Central memory CD4-positive, alpha-beta T cell (primary cell): Measurements from ENCODE around the gene SLC25A48.

ENCODE experiments used
- DNase-seq: peaks from one replicate; pipeline ENCODE4 v3.0.0; 2022

The SLC25A48 gene

DNA sequence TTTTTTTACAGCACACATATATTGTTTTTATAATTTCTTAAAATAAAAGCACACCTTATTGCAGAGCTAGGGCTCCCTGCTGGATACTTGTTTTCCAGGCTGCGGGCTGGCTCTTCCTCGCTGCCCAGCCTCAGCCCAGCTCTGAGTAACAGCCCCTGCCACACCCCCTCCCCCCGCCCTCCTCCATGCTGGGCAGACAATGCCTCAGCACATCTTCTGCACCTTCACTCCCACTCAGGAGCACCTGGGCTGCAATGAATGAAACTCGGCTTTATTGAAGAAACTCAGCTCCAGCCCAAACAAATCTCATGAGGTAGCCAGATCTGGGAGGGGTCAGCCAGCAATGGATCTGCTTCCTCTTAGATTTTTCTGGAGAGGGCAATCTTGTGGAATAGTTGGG lies 51.7 kb downstream of the SLC25A48 start:
- no peak for DNase-seq

DNA sequence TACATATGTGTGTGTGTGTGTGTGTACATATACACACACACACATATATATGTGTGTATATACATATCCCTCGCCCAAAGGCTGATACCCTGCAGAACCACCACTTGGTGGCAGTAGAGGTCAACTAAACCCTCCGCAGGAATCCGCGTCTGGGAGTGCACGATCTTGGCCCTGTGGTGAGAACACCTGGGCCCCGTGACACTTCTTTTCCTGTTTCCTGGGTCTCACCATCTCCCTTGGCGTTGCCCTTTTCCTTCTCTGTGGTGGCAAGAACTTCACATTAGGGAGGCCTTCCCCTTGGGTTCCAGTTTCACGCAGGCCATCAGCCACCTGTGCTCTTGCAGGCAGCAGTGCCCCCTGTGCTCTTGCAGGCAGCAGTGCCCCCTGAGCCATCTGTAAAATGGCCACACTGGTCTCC lies 53.0 kb downstream of the SLC25A48 start:
- DNase-seq, result peak; percentile 49

DNA sequence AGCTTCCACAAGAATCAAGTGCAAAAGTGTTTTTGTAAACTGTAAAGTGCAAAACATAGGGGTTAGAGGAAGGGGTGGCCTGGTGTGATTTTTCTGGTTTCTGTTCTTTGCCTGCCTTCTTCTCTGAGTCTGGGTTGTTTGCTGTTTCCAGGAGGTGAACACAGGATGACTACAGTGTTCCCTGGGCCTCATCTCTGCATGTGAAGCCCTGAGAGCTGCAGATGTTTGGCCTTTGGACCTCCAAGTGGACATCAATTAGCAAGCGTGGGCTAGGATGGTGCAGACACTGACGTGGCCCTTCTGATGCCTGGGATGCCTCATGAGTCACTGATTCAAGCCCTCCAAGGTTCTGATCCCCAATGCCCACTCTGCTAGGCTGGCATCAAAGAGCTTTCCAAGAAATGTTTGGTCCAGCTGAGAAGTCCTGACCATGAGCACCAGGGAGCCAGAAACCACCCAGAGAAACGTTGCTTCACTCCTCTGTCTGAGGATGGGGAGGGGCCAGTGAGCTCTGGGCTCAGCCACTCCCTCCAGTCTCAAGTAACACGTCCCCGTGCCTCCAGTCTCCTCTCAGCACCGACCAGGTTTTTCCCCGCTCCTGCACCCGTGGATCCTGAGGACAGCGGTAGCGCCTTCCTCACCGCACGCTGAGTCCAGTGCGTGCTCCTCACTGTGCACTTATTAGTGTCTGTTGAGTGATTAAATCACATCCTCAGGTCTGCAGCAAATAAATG lies 53.6 kb downstream of the SLC25A48 start:
- no peak for DNase-seq

DNA sequence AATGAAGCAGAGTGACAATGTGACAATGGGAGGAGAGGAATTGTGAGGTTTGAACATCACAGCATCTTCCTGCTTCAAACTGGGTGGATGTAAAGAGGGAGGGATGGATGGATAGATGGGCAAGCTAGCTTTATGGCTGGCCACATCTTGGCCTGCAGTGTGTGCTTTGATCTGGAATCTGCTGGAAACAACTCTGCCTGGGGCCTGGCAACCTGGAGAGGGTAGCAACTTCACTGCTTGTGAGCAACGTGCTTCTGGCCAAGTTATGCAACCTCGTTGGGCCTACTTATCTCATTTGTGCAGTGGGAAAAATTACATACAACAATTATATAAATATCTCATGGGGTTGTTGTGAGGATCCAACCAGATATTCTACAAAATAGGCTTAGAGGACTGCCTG lies 55.8 kb downstream of the SLC25A48 start:
- no peak for DNase-seq

DNA sequence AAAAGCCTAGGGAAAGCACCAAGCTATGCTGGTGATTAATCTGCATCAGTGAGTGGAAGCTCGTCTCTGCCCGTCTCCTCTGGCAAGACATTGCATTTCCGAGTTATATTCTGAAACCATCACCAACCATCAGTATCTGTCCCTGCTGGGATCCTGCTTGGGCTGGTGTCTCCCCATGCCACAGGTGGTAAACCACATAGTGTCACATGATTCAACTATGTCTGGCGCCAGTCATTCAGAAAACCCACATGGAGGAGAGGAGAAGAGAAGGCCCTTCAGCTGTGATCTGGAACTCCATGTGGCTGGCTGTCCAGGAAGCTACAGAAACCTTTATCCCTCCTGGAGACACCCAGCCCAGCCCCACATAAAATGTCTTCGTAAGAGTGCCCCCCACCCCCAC lies 56.4 kb downstream of the SLC25A48 start:
- DNase-seq, result no peak

DNA sequence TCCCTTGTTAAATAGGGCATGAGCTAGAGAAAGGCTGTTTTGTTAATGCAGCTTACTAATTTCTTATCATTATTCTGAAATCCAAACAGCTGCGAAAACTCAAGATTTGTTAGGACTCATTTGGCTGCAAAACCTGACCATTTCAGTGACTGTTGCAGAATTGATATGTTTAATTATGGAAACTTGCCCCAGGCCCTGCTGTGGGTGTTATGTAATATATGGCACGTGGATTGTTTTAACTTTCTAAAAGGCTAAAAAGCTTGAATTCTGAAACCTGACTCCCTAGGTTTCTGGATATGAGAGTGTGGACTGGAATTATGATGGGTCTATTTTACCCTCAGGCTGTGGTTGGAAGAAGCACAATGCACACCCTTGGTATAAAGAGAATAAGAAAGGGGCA lies 56.8 kb downstream of the SLC25A48 start:
- DNase-seq, result no peak

DNA sequence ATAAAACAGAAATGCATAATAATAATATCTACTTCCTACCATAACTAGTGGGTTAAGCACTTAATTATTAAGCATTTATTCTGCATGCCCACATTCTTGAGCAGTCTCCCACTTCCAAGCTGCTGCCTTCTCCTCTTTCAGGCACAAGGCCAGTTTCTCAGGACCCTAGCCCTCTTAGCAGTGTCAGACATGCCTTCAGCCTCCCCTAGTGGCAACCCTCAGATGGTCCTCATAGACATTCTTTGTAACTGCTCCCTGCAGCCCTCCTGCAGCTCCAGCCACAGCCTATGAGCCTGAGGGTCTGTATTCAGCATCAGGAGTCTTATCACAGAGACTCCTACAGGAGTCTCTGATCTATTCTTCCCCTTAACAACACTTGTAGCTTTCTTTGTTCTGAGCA lies 57.3 kb downstream of the SLC25A48 start:
- DNase-seq, result no peak

DNA sequence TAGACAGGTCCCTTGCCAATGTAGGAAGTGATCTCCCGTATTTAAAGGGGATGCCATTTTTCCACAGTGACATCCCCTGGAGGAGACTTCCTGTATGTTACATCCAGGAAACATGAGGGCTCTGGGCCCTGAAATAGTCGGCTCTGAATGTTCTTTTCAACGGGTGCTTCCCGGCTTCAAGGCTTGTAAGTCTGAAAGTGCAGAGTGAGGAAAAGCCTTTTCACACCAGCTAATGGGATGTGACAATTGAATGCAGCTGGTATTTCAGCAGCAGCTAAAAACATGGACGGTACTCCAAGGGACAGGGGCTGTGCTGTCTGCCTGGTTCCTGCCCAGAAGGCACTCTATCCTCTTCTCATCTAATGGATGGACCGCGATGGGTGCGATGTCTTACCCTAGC lies 59.8 kb downstream of the SLC25A48 start:
- no peak for DNase-seq

DNA sequence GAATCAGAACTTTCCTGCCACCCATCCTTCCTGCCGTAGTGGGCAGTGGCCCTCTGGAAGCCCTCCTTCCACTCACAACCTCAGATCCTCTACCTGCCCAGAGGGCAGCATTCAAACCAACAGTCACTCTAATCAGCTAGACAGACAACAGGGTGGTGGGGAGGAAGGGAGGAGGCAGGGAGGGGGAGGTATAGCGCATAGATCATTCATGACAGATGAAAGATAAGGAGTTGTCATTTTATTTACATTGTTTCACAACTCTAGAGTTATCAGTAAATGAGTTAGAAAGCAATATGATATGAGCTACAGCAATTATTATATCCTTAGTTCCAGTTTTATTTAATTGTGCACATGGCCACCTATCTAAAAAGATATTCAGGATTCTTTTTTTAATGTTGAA lies 60.3 kb downstream of the SLC25A48 start:
- DNase-seq, result no peak

DNA sequence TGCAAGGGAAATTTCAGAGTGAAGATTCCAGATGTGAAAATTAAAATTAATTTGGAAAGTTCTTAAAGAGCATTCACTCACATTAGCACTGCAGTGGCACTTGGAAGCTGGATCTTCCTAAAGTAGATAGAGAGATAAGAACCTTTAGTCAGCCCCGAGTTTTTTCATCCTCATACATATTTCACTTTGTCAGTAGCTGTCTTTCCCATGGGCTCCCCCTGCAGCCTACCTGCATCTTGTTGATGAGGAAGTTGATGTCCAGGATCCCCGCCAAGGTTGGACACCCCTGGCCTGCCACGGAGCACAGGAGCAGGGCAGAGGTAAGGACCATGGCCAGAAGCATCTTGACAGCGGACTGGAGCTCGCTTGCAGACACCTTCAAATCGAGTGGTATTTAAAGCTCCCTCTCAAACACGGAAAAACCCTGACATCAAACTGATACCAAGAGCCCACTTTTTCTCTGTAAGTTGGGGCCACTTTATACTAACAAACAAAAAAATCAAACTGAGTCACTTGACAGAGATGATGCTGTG lies 61.1 kb downstream of the SLC25A48 start, which contains the start of gene IL9:
Gene IL9 (minus strand): TSS at position 368 of the 533 bp plus-strand sequence. CDS start 25 bp downstream, at position 343.
- no peak for DNase-seq

DNA sequence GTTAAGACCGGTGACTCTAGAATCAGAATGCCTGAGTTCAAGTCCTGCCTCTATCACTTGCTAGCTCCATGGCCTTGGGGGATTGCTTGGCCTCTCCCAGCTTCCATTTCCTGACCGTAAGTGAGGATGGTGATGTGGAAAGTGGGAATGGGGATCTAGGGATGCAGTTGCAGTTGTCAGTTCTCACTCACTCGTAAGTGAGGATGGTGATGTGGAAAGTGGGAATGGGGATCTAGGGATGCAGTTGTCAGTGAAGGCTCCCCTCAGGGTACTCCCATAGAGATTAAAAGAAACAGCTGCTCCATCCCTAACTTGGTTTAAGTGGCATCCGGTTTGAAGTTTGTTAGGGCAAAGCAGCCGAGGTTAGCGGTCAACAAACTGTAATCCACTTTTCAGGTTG lies 64.2 kb downstream of the SLC25A48 start:
- no peak for DNase-seq

DNA sequence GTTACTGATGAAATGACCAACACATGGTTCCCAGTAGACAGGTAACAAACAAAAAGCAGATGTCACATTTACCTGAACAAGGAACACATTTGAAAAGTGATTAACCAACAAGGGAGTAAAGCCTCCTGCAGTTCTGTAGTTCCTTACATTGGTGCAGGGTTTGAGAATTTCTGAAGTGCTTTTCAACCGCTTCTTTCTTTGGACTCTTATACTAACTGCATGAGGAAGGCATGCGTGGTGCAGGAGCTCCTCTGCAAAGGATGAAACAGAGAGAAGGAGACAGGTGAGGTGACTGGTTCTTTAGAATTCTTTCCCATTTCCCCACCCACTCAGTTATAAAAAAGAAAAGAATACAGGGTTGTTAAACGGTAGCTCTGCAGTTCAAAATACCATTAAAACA lies 65.8 kb downstream of the SLC25A48 start:
- DNase-seq, result no peak

DNA sequence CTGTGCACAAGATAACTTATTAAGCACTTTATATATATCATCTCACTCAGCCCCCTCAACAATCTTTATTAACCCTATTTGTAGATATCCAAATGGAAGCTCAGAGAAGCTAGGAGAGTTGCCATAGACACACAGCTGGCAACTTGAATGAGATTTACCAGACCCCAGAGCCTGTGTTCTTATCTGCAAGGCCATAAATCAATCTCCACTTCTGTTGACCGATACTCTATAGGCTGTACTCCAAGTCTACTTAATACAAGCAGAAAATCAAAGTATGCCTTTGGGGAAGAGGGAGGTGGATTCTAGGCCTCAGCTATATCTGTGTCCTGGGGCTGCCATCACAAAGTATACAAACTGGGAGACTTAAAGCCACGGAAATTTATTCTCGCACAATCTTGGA lies 67.2 kb downstream of the SLC25A48 start:
- no peak for DNase-seq

DNA sequence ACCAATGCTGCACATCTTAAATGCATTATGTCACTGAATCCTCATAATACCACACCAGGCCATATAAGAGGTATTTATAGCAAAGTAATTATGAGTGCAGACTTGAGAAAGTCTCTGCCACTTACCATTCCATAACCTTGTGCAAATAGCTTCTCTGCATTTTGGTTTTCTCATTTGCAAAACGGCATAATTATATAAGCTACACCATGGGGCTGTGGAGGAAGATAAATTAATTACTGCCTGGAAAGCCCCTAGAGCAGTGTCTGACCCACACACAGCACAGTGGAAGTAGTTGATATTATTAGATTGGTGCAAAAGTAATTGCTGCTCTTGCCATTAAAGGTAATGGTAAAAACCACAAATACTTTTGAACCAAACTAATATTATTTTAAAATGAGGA lies 70.7 kb downstream of the SLC25A48 start:
- DNase-seq, result no peak

DNA sequence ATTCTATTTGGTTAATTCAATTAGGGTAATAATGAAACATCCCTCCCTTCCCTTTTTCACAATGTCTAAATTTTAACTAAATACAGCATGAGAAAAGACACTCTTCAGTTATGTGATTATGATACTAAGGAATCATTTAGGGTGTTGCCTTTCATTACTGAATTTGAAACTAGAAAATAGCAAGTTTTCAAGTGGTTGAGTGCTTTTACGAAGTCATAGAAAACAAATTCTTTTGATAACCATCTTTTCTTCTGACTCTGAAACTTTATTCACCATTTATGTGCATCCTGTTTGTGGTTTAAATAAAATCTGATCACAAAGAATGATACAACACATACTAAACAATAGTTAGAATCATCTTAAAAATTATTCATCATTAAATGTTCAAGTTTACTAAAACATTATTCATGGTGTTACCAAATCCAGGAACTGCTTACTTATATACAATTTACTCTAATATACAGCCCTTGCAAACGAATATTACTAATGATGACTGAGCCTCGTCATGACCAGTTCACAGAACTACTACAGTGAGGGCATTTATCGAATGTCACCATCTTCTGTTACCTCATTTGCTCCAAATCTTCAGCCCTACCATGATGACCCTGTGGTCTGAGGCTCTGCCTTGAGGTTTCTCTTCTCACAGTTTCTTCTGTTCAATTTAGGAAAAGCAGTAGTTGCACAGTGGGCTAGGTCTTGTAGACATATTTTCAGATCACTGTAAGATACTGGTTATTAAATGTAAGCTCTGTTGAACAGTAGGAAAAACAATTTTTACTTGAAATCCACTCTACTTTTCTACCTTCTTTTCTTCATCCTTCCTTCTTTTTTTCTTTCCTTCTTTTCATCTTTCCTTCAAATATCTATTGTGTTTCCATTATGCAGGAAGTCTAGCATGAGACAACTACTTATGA lies 79.5 kb downstream of the SLC25A48 start:
- DNase-seq, result no peak

DNA sequence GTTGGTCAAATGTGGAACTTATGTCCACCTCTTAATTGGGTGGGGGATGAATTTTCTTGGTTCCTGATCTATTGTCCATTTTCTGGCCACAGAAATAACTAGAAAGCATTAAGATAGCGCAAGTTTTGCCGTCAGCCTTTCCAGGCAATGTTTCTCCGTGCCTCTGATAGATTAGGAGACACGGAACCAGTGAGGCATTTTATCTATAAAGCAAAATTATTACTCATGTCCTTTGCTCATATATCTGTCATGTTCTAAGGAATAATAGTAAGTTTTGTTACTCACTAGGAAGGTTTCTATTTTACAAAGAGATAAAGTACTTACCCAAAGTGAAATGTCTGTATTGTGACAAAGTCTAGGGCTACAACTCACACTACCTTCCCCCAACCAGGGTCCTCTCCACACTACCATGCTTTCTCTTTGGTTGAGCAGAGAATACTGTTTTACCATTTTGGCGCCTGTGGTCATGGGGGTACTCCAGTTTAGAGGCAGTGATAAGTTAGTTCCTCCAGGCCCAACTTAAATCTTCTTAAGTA lies 81.1 kb downstream of the SLC25A48 start:
- DNase-seq, result no peak

DNA sequence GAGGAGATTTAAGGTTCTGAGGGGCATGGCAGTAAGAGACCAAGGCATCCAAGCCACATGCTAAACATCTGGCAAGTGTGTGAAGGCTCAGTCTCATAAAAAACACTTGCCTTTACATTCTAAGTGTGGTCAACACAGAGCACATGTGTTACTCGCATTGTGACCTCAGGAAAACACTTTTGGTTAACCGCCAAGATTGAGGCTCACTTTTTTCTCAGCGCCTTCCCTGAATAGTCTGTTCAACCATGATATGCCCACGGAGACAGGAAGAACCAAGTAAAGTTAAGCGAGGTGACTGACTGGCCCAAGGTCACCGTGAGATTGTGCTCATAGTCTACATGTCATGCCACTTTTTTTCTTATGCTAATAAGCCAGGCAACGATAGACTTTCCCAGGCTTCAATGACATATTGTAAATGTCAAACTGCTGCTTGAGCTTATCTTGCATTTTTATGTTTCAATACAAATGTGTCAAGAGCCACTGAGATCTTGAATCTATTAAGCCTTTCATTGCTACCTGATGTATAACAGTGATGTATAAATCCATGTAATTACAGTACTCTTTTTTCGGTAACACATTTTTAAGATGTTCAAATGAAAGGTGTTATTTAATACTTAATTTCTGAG lies 82.3 kb downstream of the SLC25A48 start:
- peak; percentile 3 for DNase-seq

DNA sequence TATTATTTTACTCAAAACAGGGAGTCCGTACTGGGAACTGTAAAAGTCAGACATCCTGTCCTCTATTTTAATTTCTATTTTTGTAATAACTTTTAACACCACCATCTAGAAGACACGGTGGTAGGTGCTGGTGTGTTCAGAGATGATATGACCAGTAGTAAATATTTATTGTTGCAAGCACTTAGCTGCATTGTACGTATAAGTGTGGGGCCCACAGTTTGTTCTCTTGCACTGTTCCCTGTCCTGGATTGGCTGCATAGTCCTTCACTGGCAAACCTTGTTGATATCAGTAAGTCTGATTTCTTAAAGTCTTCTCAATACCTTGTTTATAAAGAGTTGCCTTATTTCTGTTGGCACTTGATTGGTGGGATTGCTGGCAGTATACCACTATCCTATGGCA lies 85.7 kb downstream of the SLC25A48 start:
- no peak for DNase-seq

DNA sequence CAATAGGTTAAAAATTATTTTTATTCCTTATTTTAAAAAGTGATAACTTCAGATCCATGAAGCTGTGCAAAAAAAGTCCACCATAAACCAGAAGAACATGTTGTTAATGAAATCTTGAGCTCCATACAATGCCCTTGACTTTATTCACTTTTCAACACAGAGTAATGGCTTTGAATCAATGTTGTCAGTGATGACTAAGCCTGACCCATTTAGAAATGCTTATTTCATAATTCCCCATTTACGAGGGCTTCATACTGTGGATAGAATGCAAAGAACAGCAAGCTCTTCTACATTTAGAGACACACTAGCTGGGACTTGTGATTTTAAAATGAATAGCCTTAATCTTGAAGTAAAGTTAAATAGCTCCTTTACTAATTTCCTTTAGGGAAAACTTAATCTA lies 86.9 kb downstream of the SLC25A48 start:
- DNase-seq, result no peak

DNA sequence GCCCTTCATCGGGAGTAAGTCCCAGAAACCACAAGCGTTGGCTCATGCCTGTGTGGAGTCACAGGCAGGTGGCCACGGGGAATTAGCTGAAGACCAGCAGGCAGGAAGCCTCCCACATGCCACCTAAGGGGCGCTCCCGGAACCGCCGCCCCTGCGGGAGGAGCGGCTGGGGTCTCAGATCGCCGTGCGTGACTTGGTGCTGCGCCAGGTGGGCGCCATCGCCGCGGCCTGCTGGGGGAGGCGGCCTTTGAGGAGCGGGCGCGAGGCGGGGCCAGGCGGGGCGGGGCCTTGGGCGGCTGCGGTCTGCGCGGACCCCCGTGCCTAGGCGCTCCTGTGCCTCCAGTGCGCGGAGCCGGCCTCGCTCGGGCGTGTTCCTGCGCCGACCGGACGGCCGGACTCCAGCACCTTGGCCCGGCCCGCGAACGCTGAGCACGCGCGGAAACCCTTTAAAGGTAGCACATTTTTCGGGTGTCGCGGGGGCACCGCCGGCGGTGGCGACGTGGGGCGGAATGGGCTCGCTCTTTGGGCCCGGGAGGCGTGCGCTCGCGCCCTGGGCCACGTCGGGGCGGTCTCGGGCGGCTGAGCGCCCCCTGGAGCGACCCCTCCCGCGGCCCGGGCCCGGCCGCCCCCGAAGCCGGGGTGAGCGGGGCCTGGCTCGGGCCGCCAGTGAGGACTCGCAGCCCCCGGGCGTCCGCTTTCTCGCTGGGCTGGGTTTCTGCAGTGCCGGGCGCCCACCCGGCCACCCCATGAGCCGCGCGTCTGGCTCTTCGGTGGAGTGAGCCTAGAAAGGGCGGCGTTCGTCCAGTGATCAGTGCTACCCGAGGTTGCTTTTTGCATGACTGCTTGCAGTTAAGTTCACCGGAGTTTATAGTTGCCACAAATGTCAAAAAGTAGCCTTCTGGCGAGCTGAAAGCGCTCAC lies 95.8 kb downstream of the SLC25A48 start:
- DNase-seq, result no peak

DNA sequence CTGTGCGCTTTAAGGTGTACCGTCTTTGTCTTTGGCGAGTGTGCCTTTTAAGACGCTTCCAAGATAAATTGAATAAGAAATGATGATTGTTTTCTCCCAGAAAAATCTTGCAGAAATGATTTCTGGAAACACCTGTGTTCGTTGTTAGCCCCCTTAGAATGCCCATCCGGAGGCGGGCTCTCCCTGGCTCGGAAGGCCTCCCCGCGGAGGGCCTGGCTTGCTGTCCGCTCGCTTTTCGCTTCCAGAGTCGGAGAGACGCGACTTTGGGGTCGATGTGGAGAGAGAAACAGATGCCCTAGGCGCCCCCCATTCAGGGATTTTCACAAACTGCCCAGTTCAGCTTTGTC lies 96.5 kb downstream of the SLC25A48 start:
- no peak for DNase-seq

DNA sequence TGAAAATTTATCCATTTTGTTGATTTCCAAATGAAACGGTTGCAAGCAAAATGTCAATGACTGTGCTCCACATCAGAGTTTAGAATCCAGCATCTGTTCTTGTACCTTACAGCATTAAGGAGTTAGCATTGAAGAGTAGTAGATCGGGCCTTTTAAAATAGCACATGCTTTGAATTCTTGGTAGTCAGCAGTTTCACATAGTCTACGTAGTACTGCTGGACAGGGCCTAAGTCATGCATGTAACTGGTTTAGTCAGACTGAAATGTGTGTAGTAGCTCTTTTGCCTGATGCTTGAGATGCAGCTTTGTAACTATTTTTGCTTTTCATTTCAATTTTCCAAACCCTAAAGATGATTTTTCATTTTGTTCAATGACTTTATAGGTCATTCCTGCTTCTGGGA lies 100.5 kb downstream of the SLC25A48 start:
- DNase-seq, result no peak
